Measurements from ENCODE around the gene EXOC6B. TPM values are rescaled to one million over a fixed set of nuclear protein-coding genes. Genes with fewer than 3 reads are reported as not detected.

The EXOC6B gene
- total and polyA plus RNA-seq, 10 of the 15 experiments (the other 5 are each of a cell fraction or from before 2014, with no cell fraction given) = 0.23 to 2.2 (median 1.2) TPM

DNA sequence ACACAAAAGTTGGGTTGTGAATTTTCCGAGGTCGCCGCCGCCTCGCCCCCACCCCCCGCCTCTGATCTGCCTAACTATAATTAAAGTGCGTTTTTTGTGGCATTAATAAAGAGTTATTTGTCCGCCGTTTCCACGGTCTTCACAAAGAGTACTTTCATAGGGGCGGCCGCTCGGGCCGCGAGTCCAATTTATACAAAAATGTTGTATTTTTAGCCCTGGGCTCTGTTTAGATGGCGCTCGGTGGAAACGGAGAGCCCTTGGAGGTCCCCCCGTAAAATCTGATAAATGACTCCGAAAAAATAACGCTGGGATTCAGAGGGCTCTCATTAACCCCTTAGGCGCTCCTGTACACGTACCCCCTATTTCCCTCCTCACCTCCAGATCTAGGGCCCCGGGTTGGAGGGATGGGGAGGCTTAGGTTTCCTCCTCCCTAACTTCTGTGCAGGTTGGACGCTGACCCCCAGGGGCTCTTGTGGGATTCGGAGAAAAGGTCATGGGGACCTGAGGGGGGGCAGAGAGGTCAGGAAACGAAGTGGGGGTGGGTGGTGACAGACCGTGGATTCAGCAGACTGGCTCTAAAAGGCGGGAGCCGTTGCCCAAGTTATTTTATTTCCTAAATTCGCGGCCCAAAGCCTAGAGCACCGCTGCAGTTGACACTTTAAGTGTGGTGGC lies 680.0 kb downstream of the EXOC6B start (continued):
- TF ChIP-seq, protein P1, sequence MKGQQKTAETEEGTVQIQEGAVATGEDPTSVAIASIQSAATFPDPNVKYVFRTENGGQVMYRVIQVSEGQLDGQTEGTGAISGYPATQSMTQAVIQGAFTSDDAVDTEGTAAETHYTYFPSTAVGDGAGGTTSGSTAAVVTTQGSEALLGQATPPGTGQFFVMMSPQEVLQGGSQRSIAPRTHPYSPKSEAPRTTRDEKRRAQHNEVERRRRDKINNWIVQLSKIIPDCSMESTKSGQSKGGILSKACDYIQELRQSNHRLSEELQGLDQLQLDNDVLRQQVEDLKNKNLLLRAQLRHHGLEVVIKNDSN (IDR thresholded peaks at IDR 0.05; ENCODE audit: borderline replicate concordance, extremely low read length, insufficient read depth, low read depth, low read length) = no peak
- no peak for TF ChIP-seq NR2C1 (IDR thresholded peaks at IDR 0.05)

DNA sequence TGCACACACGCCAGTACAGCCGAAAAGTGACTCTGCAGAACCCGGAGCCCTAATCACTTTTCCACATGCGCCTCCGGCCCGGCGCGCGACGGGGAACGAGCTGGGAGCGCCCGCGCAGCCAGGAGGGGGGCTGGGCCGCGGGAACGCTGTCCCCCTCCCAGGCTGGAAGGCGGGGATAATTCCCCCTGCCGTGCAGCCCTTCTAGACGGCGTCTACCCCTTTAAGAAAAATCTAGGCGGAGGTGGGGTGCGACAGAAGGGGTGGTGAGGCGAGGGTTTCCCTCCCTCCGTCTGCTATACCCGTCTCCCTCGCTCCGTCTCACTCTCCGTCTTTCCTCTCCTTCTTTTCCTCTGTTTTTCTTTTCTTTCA lies 680.6 kb downstream of the EXOC6B start:
- in situ Hi-C loops (cut with MboI) = loop anchor here (25.0 kb wide), 1 partner anchor 858 kb away; no protein-coding TSS in a partner anchor
- no peak overlapping the region for H3K9ac ChIP-seq (ENCODE audit: control insufficient read depth, insufficient read depth, low read length)

More for the DNA sequence above, 680.6 kb downstream of the EXOC6B start:
- WGBS (ENCODE audit: insufficient coverage, insufficient replicate concordance, low lambda C conversion rate, missing lambda C conversion rate) = under 1% methylated on average over 29 of the region's 29 CpGs
- FAIRE-seq (no peak), ATAC-seq (no peak), DNase-seq (ENCODE audit: low read depth, low spot score) (no peak)
- TF ChIP-seq RBBP5 (conservative IDR thresholded peaks at IDR 0.05) = no peak
- TF ChIP-seq NFXL1 (IDR thresholded peaks at IDR 0.05; ENCODE audit: borderline replicate concordance) = no peak
- TF ChIP-seq TARDBP (IDR thresholded peaks at IDR 0.05; ENCODE audit: borderline replicate concordance) = no peak
- no peak for TF ChIP-seq ZNF24 (IDR thresholded peaks at IDR 0.05)
- no peak for TF ChIP-seq PAX8 (IDR thresholded peaks at IDR 0.05)
- TF ChIP-seq POLR2AphosphoS5 (IDR thresholded peaks at IDR 0.05; ENCODE audit: low read length) = no peak
- TF ChIP-seq SREBF1 (IDR thresholded peaks at IDR 0.05; ENCODE audit: low read length) = no peak
- TF ChIP-seq HDAC2 (IDR thresholded peaks at IDR 0.05) = no peak
- TF ChIP-seq TBL1XR1 (IDR thresholded peaks at IDR 0.05; ENCODE audit: low read depth, low read length) = no peak
- TF ChIP-seq FOS (IDR thresholded peaks at IDR 0.05; ENCODE audit: borderline replicate concordance, extremely low read depth, insufficient read length) = no peak
- TF ChIP-seq FOXK2 (IDR thresholded peaks at IDR 0.05) = no peak
- Histone ChIP-seq H3K36me3 (ENCODE audit: control insufficient read depth in 2 of 2, insufficient read depth in 2 of 2, low read length in 1 of 2) (no peaks in the 10 kb centered on the region), H2AFZ (ENCODE audit: control insufficient read depth, low read depth, low read length) (no peak overlapping the region), H4K20me1 (ENCODE audit: control insufficient read depth, insufficient read depth) (no peaks in the 10 kb centered on the region), H3K4me3 (no peak overlapping the region), H3K4me2 (ENCODE audit: control insufficient read depth, insufficient read depth) (no peak overlapping the region), H3K9me3 (replicated peaks; ENCODE audit: control insufficient read depth, insufficient read depth, low read length) (no peaks in the 10 kb centered on the region; the same call in 2 of the 3 replicates), H3K79me2 (ENCODE audit: control insufficient read depth, insufficient read depth, low read length) (no peaks in the 10 kb centered on the region), H3K4me1 (ENCODE audit: control insufficient read depth, insufficient read depth, low read length) (no peaks in the 10 kb centered on the region), H3K27me3 (replicated peaks in 1 of 2; ENCODE audit: control insufficient read depth in 2 of 2, insufficient read depth in 2 of 2, low read length in 1 of 2) (peaks cover 13 to 19% of the 10 kb centered on the region in 2 experiments; a peak in 3 of 4 replicates), H3K27ac (ENCODE audit: control insufficient read depth, insufficient read depth) (no peak overlapping the region)
- SMC1A ChIA-PET (ENCODE audit: uncharacterized antibody, unreplicated experiment) = no interaction called here
- POLR2A ChIA-PET = no interaction called here
- intact Hi-C loops (cut with micrococcal nuclease; ENCODE audit: unreplicated experiment) = no loop called here
- RAD21 ChIA-PET (ENCODE audit: unreplicated experiment) = no interaction called here
- CTCF ChIA-PET = no interaction called here
- BruUV-seq (replicated peaks) = no TSS peak

All from GM12878 (cell line).